CD4-positive, alpha-beta memory T cell (primary cell): ENCODE data around the gene INPP4A. TPM values are rescaled to one million over a fixed set of nuclear protein-coding genes. Genes with fewer than 3 reads are reported as not detected.
"Not testable (repeated sequence)": the region's sequence is repeated elsewhere in the genome, so short reads cannot be mapped to it uniquely, and the experiment has no call there.

ENCODE experiments used
- CTCF ChIA-PET: fragments of 350-600 bp; sonication (Branson Sonifier 250); formaldehyde crosslinking; loops from one replicate; lab custom pipeline; 2021; ENCODE audit warnings: inconsistent platforms; ENCODE audit not compliant: partially characterized antibody; lab: Charles Lee
- POLR2A ChIA-PET: fragments of 350-600 bp; sonication (Branson Sonifier 250); formaldehyde crosslinking; loops from one replicate; lab custom pipeline; 2021; ENCODE audit not compliant: partially characterized antibody; lab: Charles Lee
- DNase-seq, 5 donors: peaks; one replicate each; pipeline versions ENCODE4 v3.0.0 to v3.0.0-alpha.2; 2020 to 2022; ENCODE audit warnings: mixed read lengths in 1 of 5
- H3K27ac ChIP-seq: one replicate; pipeline ENCODE4 v1.7.0; 2013; ENCODE audit warnings: low read depth, low read length
- H3K27me3 ChIP-seq: 2 replicates; pipeline ENCODE4 v1.7.0; 2013; ENCODE audit warnings: mild to moderate bottlenecking, low read length, moderate library complexity; ENCODE audit not compliant: insufficient read depth
- H3K36me3 ChIP-seq: 2 replicates; pipeline ENCODE4 v1.7.0; 2013; ENCODE audit warnings: mild to moderate bottlenecking, low read length, moderate library complexity; ENCODE audit not compliant: insufficient read depth
- H3K4me1 ChIP-seq: 2 replicates; pipeline ENCODE4 v1.7.0; 2013; ENCODE audit warnings: mild to moderate bottlenecking, low read length, moderate library complexity; ENCODE audit not compliant: insufficient read depth
- H3K4me3 ChIP-seq, 2 donors: one replicate each; pipeline ENCODE4 v1.7.0; 2013; ENCODE audit warnings: low read length in 2 of 2, mild to moderate bottlenecking in 1 of 2
- H3K9me3 ChIP-seq, 2 donors: one replicate each; pipeline ENCODE4 v1.7.0; 2013; ENCODE audit warnings: low read length in 2 of 2, control low read depth in 1 of 2; ENCODE audit not compliant: control insufficient read depth in 1 of 2
- H3K27ac Mint-ChIP-seq, 7 donors: one replicate each; pipeline ENCODE4 v1.8.0; 2020 to 2021; ENCODE audit warnings: mixed read lengths in 7 of 7, mild to moderate bottlenecking in 6 of 7, inconsistent platforms in 3 of 7, moderate library complexity in 3 of 7
- H3K27me3 Mint-ChIP-seq, 2 donors: one replicate each; pipeline ENCODE4 v1.8.0; 2020 to 2021; ENCODE audit warnings: mixed read lengths in 2 of 2
- H3K36me3 Mint-ChIP-seq, 2 donors: one replicate each; pipeline ENCODE4 v1.8.0; 2020 to 2021; ENCODE audit warnings: mixed read lengths in 2 of 2, inconsistent platforms in 1 of 2, mild to moderate bottlenecking in 1 of 2
- H3K4me1 Mint-ChIP-seq, 4 donors: one replicate each; pipeline ENCODE4 v1.8.0; 2020 to 2021; ENCODE audit warnings: mixed read lengths in 4 of 4, mild to moderate bottlenecking in 1 of 4
- H3K4me3 Mint-ChIP-seq, 8 donors: one replicate each; pipeline ENCODE4 v1.8.0; 2020 to 2021; ENCODE audit warnings: mixed read lengths in 8 of 8, mild to moderate bottlenecking in 7 of 8, moderate library complexity in 6 of 8, inconsistent platforms in 3 of 8
- H3K9me3 Mint-ChIP-seq, 8 donors: one replicate each; pipeline ENCODE4 v1.8.0; 2020 to 2021; ENCODE audit warnings: mixed read lengths in 8 of 8, mild to moderate bottlenecking in 5 of 8, inconsistent platforms in 3 of 8, moderate library complexity in 1 of 8
- intact Hi-C: fragments of 100-400 bp; cut with micrococcal nuclease; formaldehyde crosslinking; loops from one replicate; pipeline ENCODE4 v1.15.1; 2023
- polyA plus RNA-seq, 2 donors: library from polyadenylated mRNA; unstranded; fragments of 300-500 nt; fragmentation: Illumina TruSeq; gene quantifications; one replicate each; pipeline ENCODE4 v1.2.3, GENCODE V29; 2021
- total RNA-seq, 2 experiments: library from RNA; stranded (reverse); gene quantifications; one replicate each; pipeline ENCODE4 v1.2.3, GENCODE V29; 2021

INPP4A gene
- total and polyA plus RNA-seq, 4 experiments from 2014 or later = 30.5 to 133 (median 91.9) TPM

DNA sequence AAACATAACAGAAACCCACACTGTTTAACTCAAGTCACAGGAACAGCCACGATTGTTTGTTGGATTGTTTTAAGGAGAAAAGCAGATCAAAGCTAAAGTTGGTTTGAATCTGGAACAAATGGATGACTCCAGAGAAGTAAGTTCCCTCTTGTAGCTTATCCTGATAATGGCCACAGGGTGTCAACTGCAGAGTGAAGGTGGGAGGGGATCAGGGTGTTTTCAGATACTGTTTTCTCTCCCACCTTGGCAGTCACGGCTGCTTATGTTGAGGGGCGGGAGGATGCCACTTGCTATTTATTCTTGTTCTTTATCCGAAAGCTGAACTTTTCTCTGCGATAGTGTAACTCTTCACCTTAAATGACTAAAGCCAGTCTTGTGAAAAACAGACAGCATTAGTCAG lies 36.5 kb upstream of the INPP4A start:
- Histone ChIP-seq H3K36me3 (no peaks in the 10 kb centered on the region), H3K4me3 (no peak overlapping the region), H3K27ac (no peak overlapping the region), H3K9me3 (no peaks in the 10 kb centered on the region), H3K27me3 (no peaks in the 10 kb centered on the region), H3K4me1 (peaks cover 6% of the 10 kb centered on the region)
- H3K9me3 Mint-ChIP-seq = no peaks in the 10 kb centered on the region
- peaks cover 0 to 6% (median 4%) of the 10 kb centered on the region in 4 donors for H3K4me1 Mint-ChIP-seq
- DNase-seq = no peak
- H3K4me3 Mint-ChIP-seq = no peak overlapping the region
- H3K36me3 Mint-ChIP-seq = no peaks in the 10 kb centered on the region
- POLR2A ChIA-PET = no interaction called here
- no peaks in the 10 kb centered on the region for H3K27me3 Mint-ChIP-seq
- CTCF ChIA-PET = interaction anchor here (0.8 to 1.5 kb wide), 2 partner anchors 63 to 111 kb away, joined by 3 to 4 read pairs; no protein-coding TSS in a partner anchor
- no peak overlapping the region for H3K27ac Mint-ChIP-seq
- intact Hi-C loops = no loop called here

DNA sequence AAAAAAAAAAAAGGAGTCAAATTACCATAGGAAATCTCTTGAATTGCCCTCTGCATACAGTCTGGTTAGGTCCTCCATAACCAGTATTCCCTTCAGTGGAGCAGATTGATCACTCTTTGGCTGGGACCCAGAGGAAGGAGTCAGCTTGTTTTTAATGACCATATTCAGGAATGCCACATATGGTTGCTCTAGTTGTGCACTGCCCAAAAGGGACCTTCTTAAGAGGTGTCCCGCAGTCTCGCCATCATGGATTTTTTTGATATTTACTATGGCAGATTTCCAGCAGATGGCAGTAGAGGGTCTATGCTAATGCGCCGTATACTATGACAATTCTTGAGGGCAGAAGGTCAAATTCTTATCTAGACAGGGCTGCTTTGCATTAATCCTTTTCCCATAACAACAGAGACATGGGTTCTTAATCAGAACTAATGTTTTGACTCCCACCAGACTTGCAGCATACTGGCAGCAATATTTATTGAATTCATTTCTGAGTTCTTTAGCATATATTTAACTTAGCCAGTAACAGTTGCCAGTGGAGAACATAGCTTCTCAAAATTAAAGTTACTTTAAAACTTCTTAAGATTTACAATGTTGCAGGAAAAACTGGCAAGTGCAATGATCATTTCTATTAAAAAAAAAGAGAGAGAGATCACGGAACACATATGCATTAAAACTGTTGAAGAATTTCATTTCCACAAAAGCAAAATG lies 31.8 kb upstream of the INPP4A start:
- ChIA-PET POLR2A (interaction anchor here (0.5 to 1.2 kb wide), 4 partner anchors 51 to 194 kb away, joined by 3 to 5 read pairs (median 3); no protein-coding TSS in a partner anchor), CTCF (interaction anchor here (0.6 to 3.0 kb wide), 39 partner anchors 10 to 639 kb away, joined by 3 to 44 read pairs (median 4); no protein-coding TSS in a partner anchor)
- peak; percentile 57 to 78 (median 72) for DNase-seq
- intact Hi-C loops = loop anchor here (1.0 to 2.0 kb wide), 4 partner anchors 32 to 188 kb away; partner anchors contain the start of gene INPP4A
- Histone ChIP-seq H3K36me3 (no peaks in the 10 kb centered on the region), H3K4me3 (no peak overlapping the region), H3K4me1 (peaks cover 6% of the 10 kb centered on the region), H3K27me3 (no peaks in the 10 kb centered on the region), H3K9me3 (no peaks in the 10 kb centered on the region), H3K27ac (no peak overlapping the region)
- Mint-ChIP-seq H3K36me3 (no peaks in the 10 kb centered on the region), H3K9me3 (peaks cover 0 to 4% (median 3%) of the 10 kb centered on the region in 8 donors), H3K4me1 (peaks cover 0 to 6% (median 4%) of the 10 kb centered on the region in 4 donors), H3K27me3 (no peaks in the 10 kb centered on the region), H3K27ac (peak overlapping the region in 1 of 7 donors; percentile 82), H3K4me3 (no peak overlapping the region)

DNA sequence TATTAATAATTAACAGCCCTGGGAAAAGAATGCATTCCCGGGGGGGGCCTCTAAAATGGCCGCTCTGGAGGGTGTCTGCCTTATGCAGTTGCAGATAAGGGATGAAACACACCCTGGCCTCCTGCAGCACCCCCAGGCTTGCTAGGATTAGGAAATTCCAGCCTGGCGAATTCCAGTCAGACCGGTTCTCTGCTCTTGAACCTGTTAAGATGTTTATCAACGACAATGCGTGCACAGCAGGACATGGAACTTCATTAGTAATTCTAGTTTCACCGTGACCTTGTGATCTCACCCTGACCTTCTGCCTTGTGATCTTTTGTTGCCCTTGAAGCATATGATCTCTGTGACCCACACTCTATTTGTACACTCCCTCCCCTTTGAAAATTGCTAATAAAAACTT lies 30.4 kb upstream of the INPP4A start:
- H3K4me3 ChIP-seq, H3K36me3 ChIP-seq, H3K36me3 Mint-ChIP-seq, DNase-seq, H3K9me3 Mint-ChIP-seq, H3K4me3 Mint-ChIP-seq, CTCF ChIA-PET, H3K9me3 ChIP-seq, intact Hi-C loops, H3K27ac ChIP-seq, POLR2A ChIA-PET, H3K4me1 Mint-ChIP-seq, H3K27me3 ChIP-seq, H3K4me1 ChIP-seq, H3K27me3 Mint-ChIP-seq: not testable (repeated sequence)
- peak overlapping the region in 3 of 7 donors; percentile 11 to 82 (median 58) for H3K27ac Mint-ChIP-seq

DNA sequence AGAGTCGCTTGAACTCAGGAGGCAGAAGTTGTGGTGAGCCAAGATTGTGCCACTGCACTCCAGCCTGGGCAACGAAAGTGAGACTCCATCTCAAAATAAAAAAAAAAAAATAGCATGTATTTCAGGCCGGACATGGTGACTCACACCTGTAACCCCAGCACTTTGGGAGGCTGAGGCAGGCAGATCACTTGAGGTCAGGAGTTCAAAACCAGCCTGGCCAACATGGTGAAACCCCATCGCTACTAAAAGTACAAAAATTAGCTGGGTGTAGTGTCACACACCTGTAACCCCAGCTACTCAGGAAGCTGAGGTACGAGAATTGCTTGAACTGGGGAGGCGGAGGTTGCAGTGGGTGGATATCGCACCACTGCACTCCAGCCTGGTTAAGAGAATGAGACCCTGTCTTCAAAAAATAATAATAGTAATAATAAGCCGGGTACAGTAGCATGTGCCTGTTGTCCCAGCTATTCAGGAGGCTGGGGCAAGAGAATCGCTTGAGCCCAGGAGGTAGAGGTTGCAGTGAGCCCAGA lies 28.9 kb upstream of the INPP4A start:
- POLR2A ChIA-PET, H3K4me1 Mint-ChIP-seq, intact Hi-C loops, H3K9me3 Mint-ChIP-seq, H3K36me3 ChIP-seq, H3K27me3 Mint-ChIP-seq, H3K4me3 Mint-ChIP-seq, H3K4me1 ChIP-seq, H3K4me3 ChIP-seq, H3K27ac Mint-ChIP-seq, H3K36me3 Mint-ChIP-seq, H3K9me3 ChIP-seq, DNase-seq, H3K27ac ChIP-seq, H3K27me3 ChIP-seq: not testable (repeated sequence)
- CTCF ChIA-PET = interaction anchor here (0.9 to 1.8 kb wide), 4 partner anchors 10 to 72 kb away, joined by 3 to 7 read pairs (median 4); no protein-coding TSS in a partner anchor

DNA sequence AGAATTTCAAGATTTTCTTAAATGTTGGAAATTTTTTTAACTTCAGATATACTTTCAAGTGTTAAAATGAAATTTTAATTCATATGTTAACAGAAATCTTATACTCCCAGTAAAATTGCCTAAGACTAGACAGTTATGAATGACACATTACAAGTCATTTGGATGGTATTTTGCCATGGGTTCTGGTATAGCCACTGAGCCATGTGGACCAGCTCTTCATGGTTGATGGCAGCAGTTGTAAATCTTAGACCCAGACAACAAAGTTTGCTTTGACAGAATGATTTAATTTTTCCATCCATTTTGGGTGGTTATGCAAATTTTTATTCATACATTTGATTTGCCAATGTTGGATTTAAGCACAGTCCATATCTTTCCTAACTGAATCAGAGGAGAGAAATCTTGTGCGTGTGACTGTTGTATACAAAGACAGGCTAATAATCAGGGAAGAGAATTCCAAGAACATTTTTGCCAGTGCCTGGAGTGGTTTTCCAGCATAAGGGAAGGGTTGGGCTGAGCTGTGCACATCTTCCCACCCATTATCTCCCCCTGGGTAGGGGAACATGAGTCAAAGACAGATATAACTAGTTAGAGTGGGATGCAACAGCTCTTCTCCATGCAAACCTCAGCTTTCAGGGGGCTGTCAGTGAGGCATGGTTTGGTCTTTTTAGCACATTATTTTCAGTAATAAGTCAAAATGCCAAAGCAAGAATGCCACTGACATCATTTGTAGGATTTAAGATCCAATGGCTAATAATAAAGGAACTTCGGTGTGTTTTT lies 28.1 kb upstream of the INPP4A start:
- Histone ChIP-seq H3K27me3 (no peaks in the 10 kb centered on the region), H3K4me3 (no peak overlapping the region), H3K4me1 (peaks cover 6% of the 10 kb centered on the region), H3K36me3 (no peaks in the 10 kb centered on the region), H3K9me3 (no peaks in the 10 kb centered on the region), H3K27ac (no peak overlapping the region)
- Mint-ChIP-seq H3K4me1 (peaks cover 0 to 6% (median 4%) of the 10 kb centered on the region in 4 donors), H3K4me3 (no peak overlapping the region), H3K27me3 (no peaks in the 10 kb centered on the region), H3K9me3 (peaks cover 0 to 10% (median 6%) of the 10 kb centered on the region in 8 donors), H3K36me3 (no peaks in the 10 kb centered on the region), H3K27ac (no peak overlapping the region)
- DNase-seq = no peak
- intact Hi-C loops = no loop called here
- POLR2A ChIA-PET = no interaction called here
- CTCF ChIA-PET = interaction anchor here (1.1 to 1.8 kb wide), 5 partner anchors 11 to 152 kb away, joined by 3 to 7 read pairs (median 4); no protein-coding TSS in a partner anchor

DNA sequence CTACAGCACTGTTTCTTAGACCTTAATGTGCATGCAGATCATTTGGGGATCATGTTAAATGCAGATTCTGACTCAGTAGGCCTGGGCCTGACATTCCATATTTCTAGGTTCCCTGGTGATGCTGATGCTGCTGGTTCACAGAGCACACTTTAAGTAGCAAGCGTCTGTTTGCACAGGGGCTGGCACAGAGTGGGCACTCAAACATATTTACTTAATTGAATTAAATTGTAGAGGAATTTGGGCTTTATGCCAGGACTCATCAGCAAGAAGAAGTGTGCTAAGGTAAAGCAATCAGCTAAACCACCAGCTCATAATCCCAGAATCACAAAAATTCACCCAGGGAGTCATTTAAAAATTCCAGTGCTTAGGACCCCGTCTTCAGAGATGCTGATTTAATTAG lies 25.1 kb upstream of the INPP4A start:
- ChIA-PET POLR2A (no interaction called here), CTCF (interaction anchor here (1.0 kb wide), 1 partner anchor 68 kb away, joined by 5 read pairs; no protein-coding TSS in a partner anchor)
- H3K9me3 ChIP-seq = no peaks in the 10 kb centered on the region
- Mint-ChIP-seq H3K4me1 (no peaks in the 10 kb centered on the region), H3K9me3 (peaks cover 0 to 18% (median 12%) of the 10 kb centered on the region in 8 donors), H3K4me3 (no peak overlapping the region), H3K27me3 (no peaks in the 10 kb centered on the region), H3K36me3 (peaks cover 0 to 5% of the 10 kb centered on the region in 2 donors), H3K27ac (no peak overlapping the region)
- intact Hi-C loops = no loop called here
- no peak overlapping the region for H3K27ac ChIP-seq
- H3K4me1 ChIP-seq = no peaks in the 10 kb centered on the region
- DNase-seq = no peak
- H3K4me3 ChIP-seq = no peak overlapping the region
- no peaks in the 10 kb centered on the region for H3K27me3 ChIP-seq
- no peaks in the 10 kb centered on the region for H3K36me3 ChIP-seq
